ENCODE results near the gene GPR152. TPM values are rescaled to one million over a fixed set of nuclear protein-coding genes. Genes with fewer than 3 reads are reported as not detected.

Gene GPR152
- total RNA-seq, 1 donor from 2014 or later, result not detected

- TF ChIP-seq CTCF (conservative IDR thresholded peaks at IDR 0.05), result no peak
- DNase-seq (ENCODE audit: extremely low spot score, unreplicated experiment), result no peak
These were observed 41.2 kb upstream of the GPR152 start for GRCh38 chr11:67493548-67494370.

DNA sequence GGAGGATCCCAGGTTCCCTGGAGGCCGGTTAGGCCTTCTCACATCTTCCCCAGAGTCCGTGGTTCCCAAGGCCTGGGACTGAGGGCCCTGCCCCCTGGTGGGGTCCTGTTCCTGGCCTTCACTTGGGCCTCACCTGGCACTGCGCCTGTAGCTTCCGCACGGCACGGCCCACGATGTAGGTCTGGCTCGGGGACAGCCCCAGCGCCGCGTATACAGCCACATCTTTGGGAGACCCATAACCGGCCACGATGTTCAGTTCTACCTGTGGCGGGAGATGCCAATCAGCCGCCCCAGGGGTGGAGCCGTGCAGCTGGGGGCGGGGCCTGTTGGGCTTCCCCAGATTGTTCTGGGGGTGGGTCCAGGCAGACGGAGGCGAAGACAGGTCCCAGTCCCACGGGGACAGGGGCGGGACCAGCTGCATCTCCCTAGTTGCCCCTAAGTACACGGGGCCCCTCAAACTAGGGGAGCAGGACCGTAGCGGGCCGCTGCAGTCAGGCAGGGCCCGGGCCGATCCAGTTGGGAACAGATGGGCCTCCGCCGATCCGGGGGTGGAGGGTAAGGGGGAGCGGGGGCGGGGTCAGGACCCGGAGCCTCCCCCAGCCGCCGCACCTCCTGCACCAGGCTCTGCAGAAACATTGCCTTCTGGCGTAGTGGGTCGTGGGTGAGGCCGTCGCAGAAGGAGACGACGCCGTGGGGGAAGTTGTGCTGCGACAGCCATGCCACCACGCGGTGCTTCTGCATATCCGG is 40.4 kb upstream of the GPR152 start:
- no peak for DNase-seq (ENCODE audit: extremely low spot score, unreplicated experiment)
- H3K27me3 Mint-ChIP-seq, result no peaks in the 10 kb centered on the region
- H3K4me3 Mint-ChIP-seq, result no peak overlapping the region
- no peaks in the 10 kb centered on the region for H3K9me3 Mint-ChIP-seq
- TF ChIP-seq CTCF (conservative IDR thresholded peaks at IDR 0.05), result no peak
- H3K4me1 Mint-ChIP-seq (ENCODE audit: unreplicated experiment), result no peaks in the 10 kb centered on the region
- H3K36me3 Mint-ChIP-seq, result peaks cover 5% of the 10 kb centered on the region
- H3K27ac Mint-ChIP-seq, result no peak overlapping the region

More at GRCh38 chr11:67493548-67494370, 41.2 kb upstream of the GPR152 start:
- no peak overlapping the region for H3K27ac Mint-ChIP-seq
- H3K4me3 Mint-ChIP-seq, result no peak overlapping the region
- no peaks in the 10 kb centered on the region for H3K9me3 Mint-ChIP-seq
- H3K36me3 Mint-ChIP-seq, result peaks cover 3% of the 10 kb centered on the region
- no peaks in the 10 kb centered on the region for H3K4me1 Mint-ChIP-seq (ENCODE audit: unreplicated experiment)
- H3K27me3 Mint-ChIP-seq, result no peaks in the 10 kb centered on the region

GRCh38 chr11:67492069-67492727 is 39.7 kb upstream of the GPR152 start:
- no peak for TF ChIP-seq CTCF (conservative IDR thresholded peaks at IDR 0.05)
- Mint-ChIP-seq H3K4me1 (ENCODE audit: unreplicated experiment) (no peaks in the 10 kb centered on the region), H3K9me3 (no peaks in the 10 kb centered on the region), H3K27ac (no peak overlapping the region), H3K4me3 (no peak overlapping the region), H3K27me3 (no peaks in the 10 kb centered on the region), H3K36me3 (peaks cover 9% of the 10 kb centered on the region)
- no peak for DNase-seq (ENCODE audit: extremely low spot score, unreplicated experiment)

DNA sequence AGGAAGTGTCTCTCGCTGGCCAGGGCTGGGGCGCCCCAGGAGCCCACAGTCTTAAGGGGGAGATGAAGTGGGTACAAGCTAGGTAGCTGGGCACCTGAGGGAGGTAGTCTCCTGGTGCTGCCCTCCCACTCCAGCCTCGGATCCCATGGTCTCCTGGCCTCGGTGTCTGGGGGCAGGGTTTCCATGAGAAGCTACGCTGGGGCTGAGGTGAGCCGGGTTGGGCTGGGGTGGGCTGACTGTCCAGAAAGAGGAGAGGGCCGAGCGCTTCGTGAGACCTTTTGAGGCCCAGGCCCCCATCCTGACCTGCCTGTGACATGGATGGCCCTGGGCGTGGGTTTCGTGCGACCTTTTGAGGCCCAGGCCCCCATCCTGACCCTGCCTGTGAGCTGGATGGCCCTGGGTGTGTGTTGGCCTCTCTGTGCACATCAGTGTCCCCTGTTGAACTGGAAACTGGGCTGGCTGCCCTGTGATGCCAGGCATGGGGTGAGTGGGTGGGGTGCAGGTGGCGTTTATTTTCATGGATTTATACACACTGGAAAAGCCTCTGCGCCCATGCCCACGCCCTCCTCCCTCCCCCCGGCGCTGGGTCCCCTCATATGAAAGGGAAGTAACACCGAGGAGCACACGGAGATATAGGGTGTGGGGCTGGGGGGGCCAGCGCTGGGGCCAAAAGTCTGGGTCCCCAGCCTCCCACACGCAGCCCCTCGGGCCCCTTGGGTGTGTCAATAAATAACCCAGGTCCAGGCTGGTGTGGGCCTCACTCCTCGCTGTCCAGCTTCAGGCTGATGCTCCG is 38.9 kb upstream of the GPR152 start:
- H3K27me3 Mint-ChIP-seq, result no peaks in the 10 kb centered on the region
- H3K4me3 Mint-ChIP-seq, result no peak overlapping the region
- no peaks in the 10 kb centered on the region for H3K9me3 Mint-ChIP-seq
- peaks cover 9% of the 10 kb centered on the region for H3K36me3 Mint-ChIP-seq
- no peak for DNase-seq (ENCODE audit: extremely low spot score, unreplicated experiment)
- no peak overlapping the region for H3K27ac Mint-ChIP-seq
- TF ChIP-seq CTCF (conservative IDR thresholded peaks at IDR 0.05), result no peak
- no peaks in the 10 kb centered on the region for H3K4me1 Mint-ChIP-seq (ENCODE audit: unreplicated experiment)

GRCh38 chr11:67490727-67491065 is 38.2 kb upstream of the GPR152 start:
- DNase-seq (ENCODE audit: extremely low spot score, unreplicated experiment), result no peak
- no peaks in the 10 kb centered on the region for H3K27me3 Mint-ChIP-seq
- H3K27ac Mint-ChIP-seq, result no peak overlapping the region
- no peak overlapping the region for H3K4me3 Mint-ChIP-seq
- no peak for TF ChIP-seq CTCF (conservative IDR thresholded peaks at IDR 0.05)
- peaks cover 9% of the 10 kb centered on the region for H3K36me3 Mint-ChIP-seq
- no peaks in the 10 kb centered on the region for H3K9me3 Mint-ChIP-seq
- peaks cover 6% of the 10 kb centered on the region for H3K4me1 Mint-ChIP-seq (ENCODE audit: unreplicated experiment)

Data from type B pancreatic cell (in vitro differentiated cells).